Psoas muscle (tissue), 8 donors: ENCODE data around the gene PDE10A. TPM values are rescaled to one million over a fixed set of nuclear protein-coding genes. Genes with fewer than 3 reads are reported as not detected.

Experiments
- ATAC-seq, 4 donors: fragments of 200-7000 bp; cut with Tn5 transposase; one replicate each; pipeline ENCODE4 v1.9.1; 2020; ENCODE audit warnings: moderate library complexity in 3 of 4, mild to moderate bottlenecking in 2 of 4
- DNase-seq, 2 donors: peaks; one replicate each; pipeline ENCODE4 v3.0.0-alpha.2; 2020
- H3K27ac ChIP-seq: fragments of 200-600 bp; one replicate; pipeline ENCODE4 v1.8.0; 2022
- H3K27me3 ChIP-seq, 3 donors: fragments of 200-600 bp in 1 of 3; one replicate each; pipeline versions ENCODE4 v1.6.1 to v1.8.0; 2013 to 2022; ENCODE audit warnings: low read length in 2 of 3, mild to moderate bottlenecking in 2 of 3, moderate library complexity in 1 of 3; ENCODE audit not compliant: insufficient read depth in 3 of 3
- H3K36me3 ChIP-seq, 2 donors: fragments of 200-600 bp in 1 of 2; one replicate each; pipeline versions ENCODE4 v1.6.1 to v1.8.0; 2013 to 2022; ENCODE audit warnings: low read depth in 1 of 2, mild to moderate bottlenecking in 1 of 2, moderate library complexity in 1 of 2; ENCODE audit not compliant: insufficient read depth in 1 of 2
- H3K4me1 ChIP-seq: fragments of 200-600 bp; one replicate; pipeline ENCODE4 v1.8.0; 2022
- H3K4me3 ChIP-seq: fragments of 200-600 bp; one replicate; pipeline ENCODE4 v1.8.0; 2022; ENCODE audit warnings: mild to moderate bottlenecking
- H3K9me3 ChIP-seq: fragments of 200-600 bp; one replicate; pipeline ENCODE4 v1.8.0; 2022
- CTCF ChIP-seq: fragments of 200-600 bp; IDR thresholded peaks from one replicate; pipeline ENCODE4 v1.8.0; 2022; ENCODE audit warnings: antibody characterized with exemption
- WGBS, 3 donors: extraction: QIAGEN DNeasy Blood & Tissue Kit; methylation state at CpG; one replicate each; pipeline versions ENCODE4 v1.1.6 to v1.1.7; 2013; 5-methylcytosine and 5-hydroxymethylcytosine counted together
- intact Hi-C, 2 donors: fragments of 100-400 bp; cut with DNase I; formaldehyde crosslinking; loops; one replicate each; pipeline versions ENCODE4 v1.11.0 to v1.14.2; 2022
- polyA plus RNA-seq, 3 donors: library from polyadenylated mRNA; stranded (reverse); fragments of 200-250 nt; gene quantifications; one replicate each; pipeline ENCODE4 v1.2.3, GENCODE V29; 2013
- total RNA-seq, 4 donors: library from RNA; stranded (reverse); fragmentation: NEBNext Ultra II Directional in 2 of 4; extraction: Animal tissue kit (Norgen Biotek cat#: 25700) in 2 of 4; gene quantifications; one replicate each; pipeline versions ENCODE4 v1.2.1 to v1.2.4, GENCODE V29; 2021 to 2023
- donor health status: healthy with polysubstance abuse.
- donor health status: DM: no; HTN: no; CAD: no; lungs with moderate emphysema.
- donor health status: Bipolar disorder and iron deficiency.
- donor health status: healthy.
- donor health status: DM: yes; HTN: yes; CAD: no.
- donor health status: DM: no; HTN: no; CAD: no.
- donor health status: DM: no; HTN: no; CAD: no.
- donor health status: DM: yes; HTN: yes; CAD: no.

Gene PDE10A
- total and polyA plus RNA-seq, 7 donors: 0.74 to 3.6 (median 1.1) TPM

GRCh38 chr6:165571721-165572132, 91.3 kb downstream of the PDE10A start:
- TF ChIP-seq CTCF: no peak
- ATAC-seq (peak in 1 of 4 donors; percentile 70), DNase-seq (no peak)
- no peaks in the 10 kb centered on the region for H3K27me3 ChIP-seq
- intact Hi-C loops: no loop called here
- H3K4me3 ChIP-seq: no peak overlapping the region
- H3K27ac ChIP-seq: no peak overlapping the region
- H3K36me3 ChIP-seq: no peaks in the 10 kb centered on the region
- WGBS, 3 donors: 65 to 78% (median 76%) methylated on average over 3 of the region's 3 CpGs
- peaks cover 5% of the 10 kb centered on the region for H3K4me1 ChIP-seq
- H3K9me3 ChIP-seq: no peaks in the 10 kb centered on the region

GRCh38 chr6:165571068-165571682, 91.9 kb downstream of the PDE10A start:
- DNase-seq (no peak), ATAC-seq (no peak)
- no peaks in the 10 kb centered on the region for H3K36me3 ChIP-seq
- intact Hi-C loops: no loop called here
- peaks cover 5% of the 10 kb centered on the region for H3K4me1 ChIP-seq
- 58 to 95% (median 83%) methylated on average over 2 of the region's 2 CpGs for WGBS, 3 donors
- no peaks in the 10 kb centered on the region for H3K27me3 ChIP-seq
- no peaks in the 10 kb centered on the region for H3K9me3 ChIP-seq
- H3K27ac ChIP-seq: no peak overlapping the region
- no peak overlapping the region for H3K4me3 ChIP-seq
- no peak for TF ChIP-seq CTCF

GRCh38 chr6:165568326-165568725, 94.7 kb downstream of the PDE10A start:
- H3K9me3 ChIP-seq: peaks cover 4% of the 10 kb centered on the region
- 81 to 92% (median 83%) methylated on average over 2 of the region's 2 CpGs for WGBS, 3 donors
- H3K4me1 ChIP-seq: no peaks in the 10 kb centered on the region
- no peak overlapping the region for H3K27ac ChIP-seq
- H3K36me3 ChIP-seq: no peaks in the 10 kb centered on the region
- H3K27me3 ChIP-seq: no peaks in the 10 kb centered on the region
- no peak for TF ChIP-seq CTCF
- intact Hi-C loops: no loop called here
- ATAC-seq: no peak
- H3K4me3 ChIP-seq: no peak overlapping the region
- no peak for DNase-seq

GRCh38 chr6:165566088-165566828, 96.8 kb downstream of the PDE10A start:
- Histone ChIP-seq H3K9me3 (peaks cover 4% of the 10 kb centered on the region), H3K27me3 (no peaks in the 10 kb centered on the region), H3K36me3 (no peaks in the 10 kb centered on the region), H3K4me1 (no peaks in the 10 kb centered on the region), H3K27ac (no peak overlapping the region), H3K4me3 (no peak overlapping the region)
- intact Hi-C loops: no loop called here
- WGBS, 3 donors: 62 to 77% (median 67%) methylated on average over 5 of the region's 5 CpGs
- DNase-seq (no peak), ATAC-seq (no peak)
- no peak for TF ChIP-seq CTCF
